ENCODE results near the gene RMND5B.

- TF ChIP-seq POU2F2 (IDR thresholded peaks at IDR 0.05; ENCODE audit: borderline replicate concordance, low read depth, low read length) (no peak), RCOR1 (conservative IDR thresholded peaks at IDR 0.05; ENCODE audit: low read depth, low read length) (no peak), NFXL1 (IDR thresholded peaks at IDR 0.05; ENCODE audit: borderline replicate concordance) (no peak), POLR2A (IDR thresholded peaks at IDR 0.05; ENCODE audit: low read depth, low read length) (no peak), IKZF1 (conservative IDR thresholded peaks at IDR 0.05) (no peak), CTCF (IDR thresholded peaks at IDR 0.05 in 2 of 3, conservative IDR thresholded peaks at IDR 0.05 in 1 of 3; ENCODE audit: control insufficient read depth in 2 of 3, extremely low read depth in 1 of 3, insufficient read depth in 1 of 3, low read depth in 3 of 3, low read length in 3 of 3) (no peak), CHD1 (IDR thresholded peaks at IDR 0.05; ENCODE audit: low read depth, low read length) (no peak), CHD2 (IDR thresholded peaks at IDR 0.05; ENCODE audit: borderline replicate concordance, low read depth, low read length) (no peak), TAF1 (IDR thresholded peaks at IDR 0.05; ENCODE audit: borderline replicate concordance, low read depth, low read length) (no peak)
Measured at GRCh38 chr5:178090856-178091255, 40.0 kb upstream of the RMND5B start.

All from GM12878 (cell line).